ENCODE data around the gene LYST.

- TF ChIP-seq CTCF (conservative IDR thresholded peaks at IDR 0.05 in 1 of 2, IDR thresholded peaks at IDR 0.05 in 1 of 2; ENCODE audit: low read depth in 1 of 2, low read length in 2 of 2) (no peak), EZH2 (IDR thresholded peaks at IDR 0.05; ENCODE audit: low read length, missing control alignments) (no peak)
Observed at GRCh38 chr1:235864469-235864868, 2.2 kb downstream of the LYST start.

Data from fibroblast of lung (primary cell).